KMS-11 (cell line): ENCODE results near the gene ZBTB7C.

ENCODE experiments used
- H2AFZ ChIP-seq: fragments of 200-600 bp; sonication (generic); 2 replicates; pipeline ENCODE4 v1.6.1; 2016; ENCODE audit warnings: antibody characterized with exemption, mixed run types, low read depth
- H3K27ac ChIP-seq: fragments of 200-600 bp; sonication (generic); 2 replicates; pipeline ENCODE4 v1.6.1; 2016; ENCODE audit warnings: mild to moderate bottlenecking, mixed run types
- H3K27me3 ChIP-seq: fragments of 200-600 bp; sonication (generic); 2 replicates; pipeline ENCODE4 v1.6.1; 2017; ENCODE audit warnings: mild to moderate bottlenecking, low read depth, mixed run types, moderate library complexity; ENCODE audit not compliant: insufficient read depth
- H3K36me3 ChIP-seq: fragments of 200-600 bp; sonication (generic); 2 replicates; pipeline ENCODE4 v1.6.1; 2017; ENCODE audit warnings: mild to moderate bottlenecking, mixed run types; ENCODE audit not compliant: insufficient read depth
- H3K4me1 ChIP-seq: fragments of 200-600 bp; sonication (generic); 2 replicates; pipeline ENCODE4 v1.6.1; 2016; ENCODE audit warnings: mild to moderate bottlenecking, low read depth, mixed run types; ENCODE audit not compliant: poor library complexity, severe bottlenecking
- H3K4me2 ChIP-seq: fragments of 200-600 bp; sonication (generic); 2 replicates; pipeline ENCODE4 v1.7.0; 2016; ENCODE audit warnings: mild to moderate bottlenecking, mixed run types
- H3K4me3 ChIP-seq: fragments of 200-600 bp; sonication (generic); IDR thresholded peaks from 2 replicates; pipeline ENCODE4 v1.6.1; 2017; ENCODE audit warnings: low read depth, low read length, mixed read lengths; ENCODE audit not compliant: insufficient read depth
- H3K79me2 ChIP-seq: fragments of 200-600 bp; sonication (generic); 2 replicates; pipeline ENCODE4 v1.6.1; 2016; ENCODE audit warnings: low read depth, mixed run types; ENCODE audit not compliant: insufficient read depth
- H3K9ac ChIP-seq: fragments of 200-600 bp; sonication (generic); 2 replicates; pipeline ENCODE4 v1.6.1; 2016; ENCODE audit warnings: mild to moderate bottlenecking, mixed run types
- H4K20me1 ChIP-seq: fragments of 200-600 bp; sonication (generic); 2 replicates; pipeline ENCODE4 v1.6.1; 2016; ENCODE audit warnings: mild to moderate bottlenecking, mixed run types; ENCODE audit not compliant: insufficient read depth
- TF ChIP-seq, protein P1 (sequence below): fragments of 200-600 bp; sonication (generic); conservative IDR thresholded peaks from 2 replicates; pipeline ENCODE4 v1.6.1; 2017; ENCODE audit warnings: low read depth, mild to moderate bottlenecking, antibody characterized with exemption, low read length, moderate library complexity, mixed read lengths

ZBTB7C gene

DNA sequence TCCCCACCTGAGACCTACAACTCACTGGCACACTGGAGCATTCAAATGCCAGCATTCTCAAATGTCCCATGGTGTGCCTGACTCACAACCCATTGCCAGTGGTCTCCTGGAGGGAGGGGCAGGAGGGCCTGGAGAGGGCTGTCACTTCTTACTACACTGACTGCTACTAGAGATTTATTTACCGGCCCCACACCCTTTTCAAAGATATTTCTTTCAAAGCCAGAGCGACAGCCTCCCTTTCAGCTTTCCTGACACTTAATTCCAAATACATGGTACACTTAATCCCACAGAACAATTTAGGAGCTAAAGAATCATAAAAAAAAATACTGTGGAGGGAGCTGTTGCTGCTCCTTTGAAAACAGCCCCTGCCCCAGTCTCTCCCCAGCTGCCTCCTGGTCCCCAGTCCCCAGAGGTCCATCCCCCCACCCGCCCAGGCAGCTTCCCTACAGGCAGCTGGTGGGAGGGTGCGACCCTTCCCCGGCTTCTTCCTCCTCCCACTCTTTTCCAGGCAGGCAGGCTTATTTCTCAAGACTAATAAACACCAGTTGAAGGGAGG, 349.6 kb downstream of the ZBTB7C start:
- no peaks in the 10 kb centered on the region for H4K20me1 ChIP-seq
- no peaks in the 10 kb centered on the region for H3K4me1 ChIP-seq
- TF ChIP-seq, protein P1, sequence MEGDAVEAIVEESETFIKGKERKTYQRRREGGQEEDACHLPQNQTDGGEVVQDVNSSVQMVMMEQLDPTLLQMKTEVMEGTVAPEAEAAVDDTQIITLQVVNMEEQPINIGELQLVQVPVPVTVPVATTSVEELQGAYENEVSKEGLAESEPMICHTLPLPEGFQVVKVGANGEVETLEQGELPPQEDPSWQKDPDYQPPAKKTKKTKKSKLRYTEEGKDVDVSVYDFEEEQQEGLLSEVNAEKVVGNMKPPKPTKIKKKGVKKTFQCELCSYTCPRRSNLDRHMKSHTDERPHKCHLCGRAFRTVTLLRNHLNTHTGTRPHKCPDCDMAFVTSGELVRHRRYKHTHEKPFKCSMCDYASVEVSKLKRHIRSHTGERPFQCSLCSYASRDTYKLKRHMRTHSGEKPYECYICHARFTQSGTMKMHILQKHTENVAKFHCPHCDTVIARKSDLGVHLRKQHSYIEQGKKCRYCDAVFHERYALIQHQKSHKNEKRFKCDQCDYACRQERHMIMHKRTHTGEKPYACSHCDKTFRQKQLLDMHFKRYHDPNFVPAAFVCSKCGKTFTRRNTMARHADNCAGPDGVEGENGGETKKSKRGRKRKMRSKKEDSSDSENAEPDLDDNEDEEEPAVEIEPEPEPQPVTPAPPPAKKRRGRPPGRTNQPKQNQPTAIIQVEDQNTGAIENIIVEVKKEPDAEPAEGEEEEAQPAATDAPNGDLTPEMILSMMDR = no peak
- no peaks in the 10 kb centered on the region for H3K36me3 ChIP-seq
- no peak overlapping the region for H3K4me3 ChIP-seq
- no peaks in the 10 kb centered on the region for H3K27me3 ChIP-seq
- no peak overlapping the region for H3K4me2 ChIP-seq
- H3K9ac ChIP-seq = no peak overlapping the region
- no peaks in the 10 kb centered on the region for H3K79me2 ChIP-seq
- H3K27ac ChIP-seq = no peak overlapping the region
- no peak overlapping the region for H2AFZ ChIP-seq

GRCh38 chr18:48058486-48058885, 350.7 kb downstream of the ZBTB7C start:
- Histone ChIP-seq H4K20me1 (no peaks in the 10 kb centered on the region), H2AFZ (no peak overlapping the region), H3K4me3 (no peak overlapping the region), H3K27ac (no peak overlapping the region), H3K36me3 (no peaks in the 10 kb centered on the region), H3K4me2 (no peak overlapping the region), H3K4me1 (no peaks in the 10 kb centered on the region), H3K27me3 (no peaks in the 10 kb centered on the region), H3K79me2 (no peaks in the 10 kb centered on the region), H3K9ac (no peak overlapping the region)
- TF ChIP-seq, protein P1 = no peak

GRCh38 chr18:48057018-48057417, 352.2 kb downstream of the ZBTB7C start:
- H3K27ac ChIP-seq = no peak overlapping the region
- H3K79me2 ChIP-seq = no peaks in the 10 kb centered on the region
- H3K4me1 ChIP-seq = no peaks in the 10 kb centered on the region
- no peaks in the 10 kb centered on the region for H4K20me1 ChIP-seq
- TF ChIP-seq, protein P1 = no peak
- H2AFZ ChIP-seq = no peak overlapping the region
- no peak overlapping the region for H3K9ac ChIP-seq
- no peaks in the 10 kb centered on the region for H3K27me3 ChIP-seq
- H3K36me3 ChIP-seq = no peaks in the 10 kb centered on the region
- H3K4me2 ChIP-seq = no peak overlapping the region
- H3K4me3 ChIP-seq = no peak overlapping the region

DNA sequence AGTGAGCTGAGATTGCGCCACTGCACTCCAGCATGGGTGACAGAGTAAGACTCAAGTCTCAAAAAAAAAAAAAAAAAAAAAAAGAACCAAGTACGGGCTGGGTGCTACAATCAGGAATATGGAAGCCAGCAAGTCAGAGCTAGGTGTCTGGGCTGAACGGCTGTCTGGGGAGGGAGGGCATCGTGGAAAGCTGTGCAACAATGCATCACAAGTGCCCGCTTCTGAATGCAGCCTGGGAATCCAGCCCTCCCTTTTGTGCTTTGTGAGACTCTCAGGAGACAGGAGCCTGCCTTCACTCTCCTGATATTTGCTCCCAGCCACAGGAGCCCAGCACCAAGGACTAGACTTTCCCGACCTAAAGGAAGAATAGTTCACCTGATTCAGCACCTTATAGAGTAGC, 353.8 kb downstream of the ZBTB7C start:
- no peak overlapping the region for H3K4me2 ChIP-seq
- TF ChIP-seq, protein P1 = no peak

More for the DNA sequence above, 353.8 kb downstream of the ZBTB7C start:
- no peaks in the 10 kb centered on the region for H3K27me3 ChIP-seq
- no peak overlapping the region for H3K4me3 ChIP-seq
- no peak overlapping the region for H3K27ac ChIP-seq
- H3K9ac ChIP-seq = no peak overlapping the region
- H3K79me2 ChIP-seq = no peaks in the 10 kb centered on the region
- no peaks in the 10 kb centered on the region for H3K36me3 ChIP-seq
- H3K4me1 ChIP-seq = no peaks in the 10 kb centered on the region
- H2AFZ ChIP-seq = no peak overlapping the region
- no peaks in the 10 kb centered on the region for H4K20me1 ChIP-seq
